Activated B cell treated with CpG ODN at 0.5 μM for 24 hours (primary cell): ENCODE measurements around the gene ANXA6. TPM values are rescaled to one million over a fixed set of nuclear protein-coding genes. Genes with fewer than 3 reads are reported as not detected.

Source experiments
- ATAC-seq: fragments of 200-7000 bp; cut with Tn5 transposase; one replicate; pipeline ENCODE4 v1.10.0; 2021; ENCODE audit warnings: low read depth, mild to moderate bottlenecking, moderate library complexity
- CTCF ChIA-PET: fragments of 350-600 bp; sonication (Branson Sonifier 250); formaldehyde crosslinking; loops from one replicate; lab custom pipeline; 2021; ENCODE audit warnings: antibody characterized with exemption; lab: Charles Lee
- POLR2A ChIA-PET: fragments of 350-600 bp; sonication (Branson Sonifier 250); formaldehyde crosslinking; loops from one replicate; lab custom pipeline; 2021; ENCODE audit warnings: antibody characterized with exemption; lab: Charles Lee
- DNase-seq: peaks from one replicate; pipeline ENCODE4 v3.0.0; 2022
- H3K27ac Mint-ChIP-seq: one replicate; pipeline ENCODE4 v1.8.0; 2020; ENCODE audit warnings: mixed read lengths
- H3K27me3 Mint-ChIP-seq: one replicate; pipeline ENCODE4 v1.8.0; 2021; ENCODE audit warnings: mixed read lengths
- H3K36me3 Mint-ChIP-seq: one replicate; pipeline ENCODE4 v1.8.0; 2021; ENCODE audit warnings: low read depth, mixed read lengths
- H3K4me1 Mint-ChIP-seq: one replicate; pipeline ENCODE4 v1.8.0; 2021; ENCODE audit warnings: mixed read lengths
- H3K4me3 Mint-ChIP-seq: one replicate; pipeline ENCODE4 v1.8.0; 2020; ENCODE audit warnings: mild to moderate bottlenecking, mixed read lengths
- H3K9me3 Mint-ChIP-seq: one replicate; pipeline ENCODE4 v1.8.0; 2020; ENCODE audit warnings: mixed read lengths
- CTCF ChIP-seq: fragments of 200-600 bp; IDR thresholded peaks from one replicate; pipeline ENCODE4 v1.8.0; 2022; ENCODE audit warnings: antibody characterized with exemption, mild to moderate bottlenecking
- intact Hi-C: fragments of 100-400 bp; cut with micrococcal nuclease; formaldehyde crosslinking; loops from one replicate; pipeline ENCODE4 v1.15.1; 2024
- total RNA-seq: library from RNA; stranded (reverse); gene quantifications from 2 replicates; pipeline ENCODE4 v1.2.3, GENCODE V29; 2022

The ANXA6 gene
- total RNA-seq, 1 donor from 2014 or later, result 367 TPM

- no peak for TF ChIP-seq CTCF
- CTCF ChIA-PET, result interaction anchor here (0.7 to 2.0 kb wide), 6 partner anchors 24 to 52 kb away, joined by 3 to 12 read pairs (median 4); no protein-coding TSS in a partner anchor
- ATAC-seq (no peak), DNase-seq (no peak)
- peaks cover 4% of the 10 kb centered on the region for H3K36me3 Mint-ChIP-seq
- no peaks in the 10 kb centered on the region for H3K9me3 Mint-ChIP-seq
- H3K27ac Mint-ChIP-seq, result no peak overlapping the region
- POLR2A ChIA-PET, result interaction anchor here (0.5 to 5.6 kb wide), 9 partner anchors 9 to 38 kb away, joined by 3 to 100 read pairs (median 4); partner anchors contain the start of gene TNIP1
- H3K27me3 Mint-ChIP-seq, result no peaks in the 10 kb centered on the region
- intact Hi-C loops, result loop anchor here (10.0 kb wide), 1 partner anchor 685 kb away; the partner anchor contains the start of gene G3BP1
- H3K4me3 Mint-ChIP-seq, result no peak overlapping the region
- peaks cover 69% of the 10 kb centered on the region for H3K4me1 Mint-ChIP-seq
Observed at GRCh38 chr5:151089726-151090125, 67.9 kb downstream of the ANXA6 start.

- ATAC-seq (no peak), DNase-seq (no peak)
- H3K27me3 Mint-ChIP-seq, result no peaks in the 10 kb centered on the region
- H3K9me3 Mint-ChIP-seq, result no peaks in the 10 kb centered on the region
- H3K4me1 Mint-ChIP-seq, result peaks cover 67% of the 10 kb centered on the region
- CTCF ChIA-PET, result interaction anchor here (0.7 to 2.0 kb wide), 7 partner anchors 23 to 53 kb away, joined by 3 to 12 read pairs (median 3); no protein-coding TSS in a partner anchor
- intact Hi-C loops, result loop anchor here (10.0 kb wide), 1 partner anchor 686 kb away; the partner anchor contains the start of gene G3BP1
- H3K36me3 Mint-ChIP-seq, result peaks cover 4% of the 10 kb centered on the region
- no peak overlapping the region for H3K4me3 Mint-ChIP-seq
- H3K27ac Mint-ChIP-seq, result peak overlapping the region; percentile 18
- POLR2A ChIA-PET, result interaction anchor here (0.5 to 5.6 kb wide), 5 partner anchors 9 to 36 kb away, joined by 3 to 100 read pairs (median 6); partner anchors contain the start of gene TNIP1
- TF ChIP-seq CTCF, result no peak
Observed at GRCh38 chr5:151088986-151089385, 68.6 kb downstream of the ANXA6 start.

GRCh38 chr5:151087486-151087885, 70.1 kb downstream of the ANXA6 start:
- H3K4me1 Mint-ChIP-seq, result peaks cover 67% of the 10 kb centered on the region
- ChIA-PET POLR2A (interaction anchor here (0.7 to 11.0 kb wide), 12 partner anchors 9 to 676 kb away, joined by 3 to 242 read pairs (median 6); partner anchors contain the start of gene GM2A), CTCF (interaction anchor here (1.0 to 2.0 kb wide), 5 partner anchors 11 to 38 kb away, joined by 3 to 12 read pairs (median 9); no protein-coding TSS in a partner anchor)
- ATAC-seq (peak; percentile 1), DNase-seq (no peak)
- TF ChIP-seq CTCF, result no peak
- no peaks in the 10 kb centered on the region for H3K27me3 Mint-ChIP-seq
- peaks cover 4% of the 10 kb centered on the region for H3K36me3 Mint-ChIP-seq
- H3K27ac Mint-ChIP-seq, result peak overlapping the region; percentile 76
- H3K9me3 Mint-ChIP-seq, result no peaks in the 10 kb centered on the region
- intact Hi-C loops, result loop anchor here (1.0 to 10.0 kb wide), 3 partner anchors 9 to 687 kb away; partner anchors contain the start of gene G3BP1
- peak overlapping the region; percentile 24 for H3K4me3 Mint-ChIP-seq

- Mint-ChIP-seq H3K4me1 (peaks cover 70% of the 10 kb centered on the region), H3K36me3 (peaks cover 4% of the 10 kb centered on the region)
Observed at GRCh38 chr5:151086905-151087360, 70.6 kb downstream of the ANXA6 start.

More at GRCh38 chr5:151086905-151087360, 70.6 kb downstream of the ANXA6 start:
- Mint-ChIP-seq H3K27me3 (no peaks in the 10 kb centered on the region), H3K27ac (peak overlapping the region; percentile 76), H3K9me3 (no peaks in the 10 kb centered on the region), H3K4me3 (peak overlapping the region; percentile 83)
- TF ChIP-seq CTCF, result no peak
- DNase-seq (peak; percentile 57), ATAC-seq (peak; percentile 86)
- POLR2A ChIA-PET, result interaction anchor here (0.7 to 11.0 kb wide), 15 partner anchors 9 to 675 kb away, joined by 3 to 242 read pairs (median 5); partner anchors contain the start of gene GM2A
- intact Hi-C loops, result loop anchor here (1.0 to 10.0 kb wide), 4 partner anchors 7 to 688 kb away; partner anchors contain the start of gene G3BP1
- CTCF ChIA-PET, result interaction anchor here (1.0 to 2.0 kb wide), 6 partner anchors 12 to 39 kb away, joined by 3 to 12 read pairs (median 8); no protein-coding TSS in a partner anchor
